Glutamatergic neuron (in vitro differentiated cells): ENCODE measurements around the gene CCDC141. TPM values are rescaled to one million over a fixed set of nuclear protein-coding genes. Genes with fewer than 3 reads are reported as not detected.

Experiments
- DNase-seq: peaks from one replicate; pipeline ENCODE4 v3.0.0; 2022
- H3K27ac Mint-ChIP-seq: one replicate; pipeline ENCODE4 v1.8.0; 2020; ENCODE audit warnings: mild to moderate bottlenecking, mixed read lengths, inconsistent platforms; ENCODE audit not compliant: unreplicated experiment
- H3K27me3 Mint-ChIP-seq: one replicate; pipeline ENCODE4 v1.8.0; 2020; ENCODE audit warnings: mild to moderate bottlenecking, moderate library complexity, mixed read lengths, inconsistent platforms; ENCODE audit not compliant: unreplicated experiment
- H3K36me3 Mint-ChIP-seq: one replicate; pipeline ENCODE4 v1.8.0; 2020; ENCODE audit warnings: mild to moderate bottlenecking, mixed read lengths, inconsistent platforms; ENCODE audit not compliant: unreplicated experiment
- H3K4me1 Mint-ChIP-seq: one replicate; pipeline ENCODE4 v1.8.0; 2020; ENCODE audit warnings: mild to moderate bottlenecking, low read depth, mixed read lengths, inconsistent platforms; ENCODE audit not compliant: unreplicated experiment
- H3K4me3 Mint-ChIP-seq: one replicate; pipeline ENCODE4 v1.8.0; 2020; ENCODE audit warnings: mild to moderate bottlenecking, mixed read lengths, inconsistent platforms; ENCODE audit not compliant: unreplicated experiment
- H3K9me3 Mint-ChIP-seq: one replicate; pipeline ENCODE4 v1.8.0; 2020; ENCODE audit warnings: mild to moderate bottlenecking, moderate library complexity, mixed read lengths, inconsistent platforms; ENCODE audit not compliant: unreplicated experiment
- total RNA-seq: library from RNA; stranded (reverse); fragmentation: NEBNext Ultra II Directional; extraction: Animal tissue kit (Norgen Biotek cat#: 25700); gene quantifications from one replicate; pipeline ENCODE4 v1.2.1, GENCODE V29; 2021; ENCODE audit not compliant: unreplicated experiment
- TF ChIP-seq, protein P1 (sequence below): fragments of 200-600 bp; sonication (generic); IDR thresholded peaks from one replicate; pipeline ENCODE4 v1.5.0; 2021; ENCODE audit not compliant: partially characterized antibody, unreplicated experiment

The CCDC141 gene
- total RNA-seq, 1 donor from 2014 or later, result 0.51 TPM

DNA sequence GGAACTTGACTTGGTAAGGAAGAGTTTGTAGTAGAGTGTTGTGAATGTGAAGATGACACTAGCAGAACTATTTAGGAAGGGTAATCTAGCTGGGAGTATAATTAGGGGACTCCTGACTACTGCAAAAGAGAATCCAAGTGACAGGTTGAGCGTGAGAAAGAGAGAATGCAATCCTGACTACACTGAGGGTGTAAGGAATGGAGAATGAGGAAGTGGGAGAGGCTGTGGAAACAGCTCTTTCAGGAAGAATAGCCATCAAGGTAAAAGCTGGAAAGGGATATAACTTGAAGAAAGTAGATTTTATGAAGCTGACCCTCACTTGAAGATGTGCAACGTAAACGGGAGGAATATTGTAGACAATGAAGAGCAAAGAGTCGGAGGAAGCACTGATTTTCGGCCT is 201.6 kb downstream of the CCDC141 start:
- Mint-ChIP-seq H3K9me3 (peaks cover 2% of the 10 kb centered on the region), H3K4me1 (peaks cover 6% of the 10 kb centered on the region), H3K4me3 (no peak overlapping the region), H3K27ac (no peak overlapping the region), H3K27me3 (peaks cover 1% of the 10 kb centered on the region), H3K36me3 (peaks cover 8% of the 10 kb centered on the region)
- DNase-seq, result no peak
- TF ChIP-seq, protein P1, sequence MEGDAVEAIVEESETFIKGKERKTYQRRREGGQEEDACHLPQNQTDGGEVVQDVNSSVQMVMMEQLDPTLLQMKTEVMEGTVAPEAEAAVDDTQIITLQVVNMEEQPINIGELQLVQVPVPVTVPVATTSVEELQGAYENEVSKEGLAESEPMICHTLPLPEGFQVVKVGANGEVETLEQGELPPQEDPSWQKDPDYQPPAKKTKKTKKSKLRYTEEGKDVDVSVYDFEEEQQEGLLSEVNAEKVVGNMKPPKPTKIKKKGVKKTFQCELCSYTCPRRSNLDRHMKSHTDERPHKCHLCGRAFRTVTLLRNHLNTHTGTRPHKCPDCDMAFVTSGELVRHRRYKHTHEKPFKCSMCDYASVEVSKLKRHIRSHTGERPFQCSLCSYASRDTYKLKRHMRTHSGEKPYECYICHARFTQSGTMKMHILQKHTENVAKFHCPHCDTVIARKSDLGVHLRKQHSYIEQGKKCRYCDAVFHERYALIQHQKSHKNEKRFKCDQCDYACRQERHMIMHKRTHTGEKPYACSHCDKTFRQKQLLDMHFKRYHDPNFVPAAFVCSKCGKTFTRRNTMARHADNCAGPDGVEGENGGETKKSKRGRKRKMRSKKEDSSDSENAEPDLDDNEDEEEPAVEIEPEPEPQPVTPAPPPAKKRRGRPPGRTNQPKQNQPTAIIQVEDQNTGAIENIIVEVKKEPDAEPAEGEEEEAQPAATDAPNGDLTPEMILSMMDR, result no peak

DNA sequence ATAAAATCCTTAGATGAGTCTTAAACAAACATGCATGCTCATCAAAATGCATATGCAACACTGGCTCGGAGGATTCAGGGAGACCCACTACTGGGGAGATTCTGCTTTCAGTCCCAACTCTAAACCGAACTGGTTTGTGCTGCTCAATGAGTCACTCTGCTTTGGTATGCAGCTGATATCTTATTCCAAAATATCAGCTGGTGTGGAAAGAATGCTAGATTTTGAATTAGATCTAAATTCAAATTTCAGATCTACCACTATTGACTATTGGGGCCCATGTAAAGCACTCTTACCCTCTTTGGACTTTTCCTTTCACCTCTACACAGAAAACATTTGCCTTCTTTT is 203.5 kb downstream of the CCDC141 start:
- peaks cover 1% of the 10 kb centered on the region for H3K27me3 Mint-ChIP-seq
- DNase-seq, result no peak
- no peak overlapping the region for H3K27ac Mint-ChIP-seq
- H3K36me3 Mint-ChIP-seq, result peaks cover 8% of the 10 kb centered on the region
- no peaks in the 10 kb centered on the region for H3K9me3 Mint-ChIP-seq
- TF ChIP-seq, protein P1, result no peak
- peaks cover 6% of the 10 kb centered on the region for H3K4me1 Mint-ChIP-seq
- H3K4me3 Mint-ChIP-seq, result no peak overlapping the region

DNA sequence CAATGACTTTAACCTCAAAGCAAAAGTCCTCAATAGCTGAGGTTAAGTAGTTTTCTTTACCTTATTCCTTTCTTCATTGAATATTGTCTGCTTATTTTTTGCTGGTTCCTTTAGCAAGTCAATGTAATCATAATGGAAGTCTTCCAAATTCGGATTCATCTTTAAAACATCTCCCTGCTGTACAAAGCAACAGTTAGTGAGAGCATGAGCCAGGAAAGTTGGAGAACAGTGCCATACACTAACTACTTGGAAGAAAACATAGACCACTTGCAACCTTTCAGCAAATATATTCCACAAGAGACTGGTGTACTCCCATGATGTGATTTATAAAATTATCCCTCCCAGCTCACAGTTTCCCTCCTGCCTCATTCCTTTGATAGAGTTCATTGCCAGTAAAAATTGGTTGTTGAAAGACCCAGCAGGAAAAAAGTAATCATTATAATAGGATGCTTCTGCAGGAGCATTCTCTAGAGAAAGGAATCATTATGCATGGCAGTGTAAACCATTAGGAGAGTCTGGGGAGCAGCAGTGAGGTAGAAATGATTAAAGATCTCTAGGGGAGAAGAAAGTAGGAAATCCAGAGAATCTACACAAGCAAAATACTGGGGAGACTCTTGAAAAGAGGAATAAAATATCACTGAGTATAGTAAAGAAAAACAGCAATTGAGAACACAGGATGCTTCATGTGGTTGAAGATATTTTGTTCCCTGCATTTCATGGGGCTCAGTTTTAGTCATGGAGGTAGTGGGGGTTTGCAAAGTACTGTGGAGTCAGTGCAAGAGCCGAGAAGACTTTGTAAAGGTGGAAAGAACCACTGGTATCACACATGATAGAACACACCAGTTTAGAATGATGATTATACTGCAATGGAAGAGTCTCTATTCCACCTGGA is 204.1 kb downstream of the CCDC141 start:
- H3K9me3 Mint-ChIP-seq, result no peaks in the 10 kb centered on the region
- no peak for DNase-seq
- TF ChIP-seq, protein P1, result no peak
- H3K36me3 Mint-ChIP-seq, result peaks cover 8% of the 10 kb centered on the region
- peaks cover 6% of the 10 kb centered on the region for H3K4me1 Mint-ChIP-seq
- peaks cover 1% of the 10 kb centered on the region for H3K27me3 Mint-ChIP-seq
- H3K4me3 Mint-ChIP-seq, result no peak overlapping the region
- H3K27ac Mint-ChIP-seq, result no peak overlapping the region

DNA sequence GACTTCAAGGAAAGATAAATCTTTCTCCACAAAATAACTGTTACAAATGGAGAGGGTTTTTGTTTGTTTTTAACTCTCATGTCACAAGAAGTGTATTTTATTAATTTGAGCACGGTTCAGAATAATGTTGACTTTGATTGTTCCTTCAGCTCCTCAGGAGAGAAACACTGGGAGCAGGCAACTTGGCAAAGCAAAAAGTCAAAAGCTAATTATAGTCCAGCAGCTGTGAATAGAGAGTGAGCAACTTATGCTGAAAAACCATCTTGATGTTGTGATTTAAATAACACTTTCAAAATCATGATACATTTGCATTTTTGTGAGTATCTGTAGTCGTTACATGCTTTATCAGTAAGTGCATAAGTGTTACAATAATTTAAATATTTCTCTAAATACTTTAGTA is 205.2 kb downstream of the CCDC141 start:
- Mint-ChIP-seq H3K9me3 (no peaks in the 10 kb centered on the region), H3K4me1 (peaks cover 6% of the 10 kb centered on the region), H3K36me3 (peaks cover 8% of the 10 kb centered on the region), H3K27ac (no peak overlapping the region), H3K4me3 (no peak overlapping the region), H3K27me3 (peaks cover 1% of the 10 kb centered on the region)
- TF ChIP-seq, protein P1, result no peak
- no peak for DNase-seq

DNA sequence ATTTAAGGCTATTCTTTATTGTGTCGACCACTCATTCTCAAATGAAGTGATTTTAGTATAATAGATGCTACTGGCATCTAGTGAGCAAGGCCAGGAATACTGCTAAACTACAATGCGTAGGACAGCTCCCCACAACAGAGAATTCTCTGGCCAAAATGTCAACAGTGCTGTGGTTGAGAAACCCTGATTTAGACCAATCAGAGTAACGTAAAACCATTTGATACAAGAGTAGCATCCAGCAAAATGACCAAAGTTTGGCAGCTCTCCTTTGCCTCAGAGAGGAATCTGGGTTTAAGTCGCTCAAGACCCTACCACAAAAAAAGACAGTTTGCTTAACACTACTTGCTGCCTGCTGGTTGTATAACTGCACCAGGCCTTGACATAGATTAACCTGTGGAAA is 205.7 kb downstream of the CCDC141 start:
- Mint-ChIP-seq H3K27ac (no peak overlapping the region), H3K4me3 (no peak overlapping the region), H3K27me3 (peaks cover 1% of the 10 kb centered on the region), H3K36me3 (peaks cover 8% of the 10 kb centered on the region), H3K9me3 (no peaks in the 10 kb centered on the region), H3K4me1 (peaks cover 6% of the 10 kb centered on the region)
- DNase-seq, result no peak
- TF ChIP-seq, protein P1, result no peak
